ENCODE data around the gene SBF2. TPM values are rescaled to one million over a fixed set of nuclear protein-coding genes. Genes with fewer than 3 reads are reported as not detected.

The SBF2 gene
- total and polyA plus RNA-seq, 2 of the 13 experiments (the other 11 are each of a cell fraction or from before 2014, with no cell fraction given) = 24.0 to 45.8 TPM

DNA sequence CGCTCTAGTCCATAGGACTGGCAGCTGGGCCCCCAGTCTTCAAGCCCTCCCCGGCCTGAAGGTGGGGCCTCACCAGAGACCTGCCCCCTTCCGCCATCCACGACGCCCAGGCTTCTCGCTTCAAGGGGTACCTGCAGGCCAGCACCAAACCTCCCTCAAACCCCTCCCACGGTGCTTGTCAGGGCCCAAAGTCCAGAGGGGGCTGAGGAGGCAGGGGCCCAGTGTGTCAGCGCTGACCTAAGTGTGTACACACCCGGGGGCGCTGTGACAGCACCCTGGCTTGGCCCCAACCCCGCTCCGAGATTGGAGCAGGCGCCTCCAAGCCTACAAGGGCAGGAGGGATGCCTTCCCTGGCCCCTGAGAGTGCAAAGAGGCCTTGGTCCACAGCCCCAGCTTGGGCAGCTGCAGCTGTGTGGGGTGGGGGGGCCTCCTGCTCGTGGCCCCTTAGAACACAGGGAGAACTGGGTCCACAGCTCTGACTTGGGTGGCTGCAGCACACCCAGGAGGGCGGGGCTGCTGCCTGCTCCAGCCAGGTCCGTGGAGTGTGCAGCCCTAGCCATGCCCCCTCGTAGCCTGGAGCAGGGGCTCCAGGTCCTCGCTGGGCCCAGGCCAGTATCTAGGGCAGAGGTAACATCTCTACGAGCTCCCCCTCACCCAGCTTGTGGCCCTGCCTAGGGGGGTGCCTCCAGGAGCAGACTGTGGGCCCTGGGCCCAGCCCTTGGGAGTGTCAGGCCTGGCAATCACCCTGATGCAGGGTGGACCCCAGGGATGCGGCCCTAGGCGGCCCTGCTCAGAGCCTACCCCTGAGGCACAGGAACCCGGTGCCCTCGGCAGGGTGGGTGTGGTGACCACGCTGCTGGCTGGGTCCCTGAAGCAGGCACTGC lies 4.9 kb downstream of the SBF2 start:
- H2AFZ ChIP-seq (ENCODE audit: low read length) = no peak overlapping the region
- H3K27me3 ChIP-seq (ENCODE audit: control insufficient read depth in 1 of 2, insufficient read depth in 2 of 2, low read length in 2 of 2) = no peaks in the 10 kb centered on the region; a peak in 1 of 5 replicates
- 0% methylated on average over 1 of the region's 24 CpGs for WGBS (ENCODE audit: low lambda C conversion rate)
- ChIA-PET POLR2A (interaction anchor here (0.6 to 12.1 kb wide), 10 partner anchors 10 to 462 kb away, joined by 3 to 221 read pairs (median 4); partner anchors contain the start of genes ADM and CTR9), CTCF (ENCODE audit: low intra/inter-chr PET ratio, low total read pairs) (interaction anchor here (2.0 kb wide), 1 partner anchor 15 kb away, joined by 7 read pairs; the partner anchor contains the start of gene ADM)
- H3K9ac ChIP-seq (ENCODE audit: insufficient read depth, low read depth, low read length) = peak overlapping the region; percentile 63
- intact Hi-C loops (cut with micrococcal nuclease; ENCODE audit: unreplicated experiment) (loop anchor here (2.0 to 5.0 kb wide), 2 partner anchors 14 to 518 kb away; partner anchors contain the start of gene EIF4G2), in situ Hi-C loops (cut with HindIII; ENCODE audit: extremely low pct_ligation_motif_present, low pct_unique_long_range_greater_than_20kb) (no loop called here)
- peaks cover 88% of the 10 kb centered on the region for H3K4me1 ChIP-seq (ENCODE audit: insufficient read depth, low read length)
- peaks cover 59% of the 10 kb centered on the region for H3K79me2 ChIP-seq (ENCODE audit: insufficient read depth, low read length)
- no peaks in the 10 kb centered on the region; the same call in 1 of the 2 replicates for H4K20me1 ChIP-seq (ENCODE audit: insufficient read depth, low read length)
- no TSS peak for BruUV-seq (replicated peaks)
- DNase-seq (ENCODE audit: low spot score) = peak; percentile 86
- peak overlapping the region; percentile 82 for H3K27ac ChIP-seq (ENCODE audit: extremely low read length, insufficient read depth, low read length)
- ATAC-seq = peak; percentile 81
- H3K9me3 ChIP-seq (ENCODE audit: low read length) = no peaks in the 10 kb centered on the region
- H3K36me3 ChIP-seq (replicated peaks in 1 of 2; ENCODE audit: control insufficient read depth in 1 of 2, insufficient read depth in 2 of 2, low read length in 2 of 2) = peaks cover 0 to 3% of the 10 kb centered on the region in 2 experiments; a peak in 2 of 5 replicates
- peak overlapping the region; percentile 74 for H3K4me2 ChIP-seq (ENCODE audit: low read depth, low read length)
- peak overlapping the region; percentile 17 to 70 (median 38); a peak in 5 of 6 replicates for H3K4me3 ChIP-seq (replicated peaks in 1 of 3; ENCODE audit: insufficient read depth in 1 of 3, low read depth in 2 of 3, low read length in 3 of 3)
- FAIRE-seq = no peak
- peak; percentile 84 for TF ChIP-seq POGZ (CRISPR knock-in tag; IDR thresholded peaks at IDR 0.05)
- TF ChIP-seq ZBTB7A (CRISPR knock-in tag; IDR thresholded peaks at IDR 0.05) = peak; percentile 97
- peak; percentile 62; the same call in 1 of the 2 replicates for TF ChIP-seq RAD21 (CRISPR knock-in tag; IDR thresholded peaks at IDR 0.05)
- TF ChIP-seq RBM22 (optimal IDR thresholded peaks at IDR 0.05; ENCODE audit: low read length) = no peak
- peak; percentile 45 for TF ChIP-seq BCL3 (CRISPR knock-in tag; IDR thresholded peaks at IDR 0.05)
- no peak for TF ChIP-seq ZFP36L2 (CRISPR knock-in tag; IDR thresholded peaks at IDR 0.05)
- TF ChIP-seq MATR3 (CRISPR knock-in tag; IDR thresholded peaks at IDR 0.05) = no peak
- peak; percentile 84; the same call in 1 of the 2 replicates for TF ChIP-seq ZFX (CRISPR knock-in tag; IDR thresholded peaks at IDR 0.05; ENCODE audit: low read depth)
- TF ChIP-seq DMAP1 (CRISPR knock-in tag; IDR thresholded peaks at IDR 0.05) = peak; percentile 75
- peak; percentile 32 for TF ChIP-seq YY1 (IDR thresholded peaks at IDR 0.05; ENCODE audit: insufficient read depth, insufficient replicate concordance, low read depth, low read length)
- peak; percentile 72; the same call in 1 of the 2 replicates for TF ChIP-seq ZNF235 (CRISPR knock-in tag; IDR thresholded peaks at IDR 0.05; ENCODE audit: borderline replicate concordance)
- TF ChIP-seq ZNF264 (CRISPR knock-in tag; IDR thresholded peaks at IDR 0.05) = peak; percentile 87
- no peak for TF ChIP-seq ZNF207 (IDR thresholded peaks at IDR 0.05; ENCODE audit: borderline replicate concordance)
- peak; percentile 85 for TF ChIP-seq ZNF18 (CRISPR knock-in tag; IDR thresholded peaks at IDR 0.05; ENCODE audit: insufficient replicate concordance)
- TF ChIP-seq, protein P1, sequence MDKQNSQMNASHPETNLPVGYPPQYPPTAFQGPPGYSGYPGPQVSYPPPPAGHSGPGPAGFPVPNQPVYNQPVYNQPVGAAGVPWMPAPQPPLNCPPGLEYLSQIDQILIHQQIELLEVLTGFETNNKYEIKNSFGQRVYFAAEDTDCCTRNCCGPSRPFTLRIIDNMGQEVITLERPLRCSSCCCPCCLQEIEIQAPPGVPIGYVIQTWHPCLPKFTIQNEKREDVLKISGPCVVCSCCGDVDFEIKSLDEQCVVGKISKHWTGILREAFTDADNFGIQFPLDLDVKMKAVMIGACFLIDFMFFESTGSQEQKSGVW (CRISPR knock-in tag; IDR thresholded peaks at IDR 0.05; ENCODE audit: borderline replicate concordance) = no peak
- no peak for TF ChIP-seq PHF5A (CRISPR knock-in tag; IDR thresholded peaks at IDR 0.05; ENCODE audit: low read depth, unreplicated experiment)
- TF ChIP-seq ZNF781 (CRISPR knock-in tag; IDR thresholded peaks at IDR 0.05; ENCODE audit: borderline replicate concordance, not compliant biosample characterization) = no peak
- no peak for TF ChIP-seq ZSCAN12 (CRISPR knock-in tag; IDR thresholded peaks at IDR 0.05)
- TF ChIP-seq, protein P2, sequence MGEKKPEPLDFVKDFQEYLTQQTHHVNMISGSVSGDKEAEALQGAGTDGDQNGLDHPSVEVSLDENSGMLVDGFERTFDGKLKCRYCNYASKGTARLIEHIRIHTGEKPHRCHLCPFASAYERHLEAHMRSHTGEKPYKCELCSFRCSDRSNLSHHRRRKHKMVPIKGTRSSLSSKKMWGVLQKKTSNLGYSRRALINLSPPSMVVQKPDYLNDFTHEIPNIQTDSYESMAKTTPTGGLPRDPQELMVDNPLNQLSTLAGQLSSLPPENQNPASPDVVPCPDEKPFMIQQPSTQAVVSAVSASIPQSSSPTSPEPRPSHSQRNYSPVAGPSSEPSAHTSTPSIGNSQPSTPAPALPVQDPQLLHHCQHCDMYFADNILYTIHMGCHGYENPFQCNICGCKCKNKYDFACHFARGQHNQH (CRISPR knock-in tag; IDR thresholded peaks at IDR 0.05) = peak; percentile 76; the same call in 1 of the 2 replicates
